HG03045 (cell line): ENCODE measurements around the gene NINL.
"Not testable (repeated sequence)": the region's sequence is repeated elsewhere in the genome, so short reads cannot be mapped to it uniquely, and the experiment has no call there.

Experiments used
- ATAC-seq: cut with Tn5 transposase; IDR thresholded peaks from one replicate; pipeline ENCODE4 v1.9.1; 2021; ENCODE audit warnings: mild to moderate bottlenecking, moderate library complexity; ENCODE audit not compliant: unreplicated experiment

The NINL gene

GRCh38 chr20:25600632-25601031 lies 15.3 kb upstream of the NINL start:
- no peak for ATAC-seq

- ATAC-seq, result no peak
Measured at GRCh38 chr20:25592135-25592852, 7.0 kb upstream of the NINL start.

- ATAC-seq, result not testable (repeated sequence)
Measured at GRCh38 chr20:25590778-25591177, 5.4 kb upstream of the NINL start.

GRCh38 chr20:25588491-25588890 lies 3.2 kb upstream of the NINL start:
- ATAC-seq, result no peak

GRCh38 chr20:25587536-25587935 lies 2.2 kb upstream of the NINL start:
- ATAC-seq, result no peak

- ATAC-seq, result no peak
Measured at GRCh38 chr20:25586877-25587276, 1.5 kb upstream of the NINL start.

- not testable (repeated sequence) for ATAC-seq
Measured at GRCh38 chr20:25583607-25584006, 1.7 kb downstream of the NINL start.

GRCh38 chr20:25580711-25581110 lies 4.6 kb downstream of the NINL start:
- ATAC-seq, result no peak

- no peak for ATAC-seq
Measured at GRCh38 chr20:25579081-25579770, 6.1 kb downstream of the NINL start.

GRCh38 chr20:25576783-25577530 lies 8.4 kb downstream of the NINL start:
- no peak for ATAC-seq

- no peak for ATAC-seq
Measured at GRCh38 chr20:25574411-25574810, 10.9 kb downstream of the NINL start.

- ATAC-seq, result no peak
Measured at GRCh38 chr20:25573288-25574251, 11.8 kb downstream of the NINL start.

GRCh38 chr20:25571817-25572216 lies 13.5 kb downstream of the NINL start:
- ATAC-seq, result no peak

GRCh38 chr20:25571240-25571639 lies 14.1 kb downstream of the NINL start:
- ATAC-seq, result no peak

- no peak for ATAC-seq
Measured at GRCh38 chr20:25570148-25570530, 15.2 kb downstream of the NINL start.

GRCh38 chr20:25567286-25567685 lies 18.0 kb downstream of the NINL start:
- ATAC-seq, result no peak

GRCh38 chr20:25566821-25567220 lies 18.5 kb downstream of the NINL start:
- ATAC-seq, result no peak

- no peak for ATAC-seq
Measured at GRCh38 chr20:25565578-25566157, 19.7 kb downstream of the NINL start.

GRCh38 chr20:25563876-25564275 lies 21.5 kb downstream of the NINL start:
- no peak for ATAC-seq

GRCh38 chr20:25563362-25563761 lies 22.0 kb downstream of the NINL start:
- ATAC-seq, result no peak
